HCT116 (cell line): ENCODE results near the gene CALCOCO1.

Experiments used
- CTCF ChIP-seq, 3 experiments: fragments of 200-600 bp in 1 of 3; sonication (generic) in 1 of 3; IDR thresholded peaks in 2 of 3; conservative IDR thresholded peaks in 1 of 3; 2 replicates each; pipeline ENCODE4 v1.5.1; 2012 to 2017; ENCODE audit warnings: low read depth in 2 of 3, low read length in 2 of 3, antibody characterized with exemption in 1 of 3, borderline replicate concordance in 1 of 3, control low read depth in 1 of 3, mild to moderate bottlenecking in 1 of 3, mixed read lengths in 1 of 3, mixed run types in 1 of 3, moderate library complexity in 1 of 3; ENCODE audit not compliant: insufficient read depth in 1 of 3
- FOSL1 ChIP-seq: IDR thresholded peaks from 2 replicates; pipeline ENCODE4 v1.6.1; 2012; ENCODE audit warnings: low read depth
- MAX ChIP-seq: IDR thresholded peaks from 2 replicates; pipeline ENCODE4 v1.6.1; 2012
- POLR2A ChIP-seq: IDR thresholded peaks from 2 replicates; pipeline ENCODE4 v1.7.0; 2011; ENCODE audit warnings: borderline replicate concordance; ENCODE audit not compliant: insufficient read depth, insufficient read length; ENCODE audit errors: extremely low read depth
- POLR2AphosphoS5 ChIP-seq: IDR thresholded peaks from 2 replicates; pipeline ENCODE4 v1.6.1; 2011; ENCODE audit warnings: mild to moderate bottlenecking, low read depth, low read length, moderate library complexity
- RAD21 ChIP-seq: IDR thresholded peaks from 2 replicates; pipeline ENCODE4 v1.6.1; 2012; ENCODE audit warnings: low read depth, mild to moderate bottlenecking
- SIN3A ChIP-seq: IDR thresholded peaks from 2 replicates; pipeline ENCODE4 v1.6.1; 2012; ENCODE audit warnings: low read depth
- SRF ChIP-seq: IDR thresholded peaks from 2 replicates; pipeline ENCODE4 v1.6.1; 2012; ENCODE audit warnings: low read depth

DNA sequence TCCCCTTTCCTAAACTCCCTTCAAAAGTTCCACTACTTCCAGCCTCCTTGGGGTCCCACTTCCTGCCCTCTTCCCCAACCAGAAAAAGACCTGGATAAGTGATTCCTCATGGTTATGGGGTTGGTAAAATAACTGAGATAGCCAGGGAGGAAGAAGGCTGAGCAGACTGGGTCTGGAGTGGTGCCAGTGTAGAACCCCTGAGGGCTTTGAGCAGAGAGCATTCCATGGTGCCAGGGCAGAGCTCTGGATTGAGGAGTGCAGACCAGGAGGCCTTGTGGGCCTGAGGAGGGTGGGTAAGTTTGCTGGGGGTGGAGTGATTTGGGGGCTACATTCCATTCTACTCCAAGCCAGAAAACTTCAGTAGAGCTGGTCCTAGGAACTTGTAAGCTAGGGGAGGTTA is 34.1 kb upstream of the CALCOCO1 start:
- no peak for TF ChIP-seq POLR2AphosphoS5
- TF ChIP-seq CTCF (IDR thresholded peaks at IDR 0.05 in 2 of 3, conservative IDR thresholded peaks at IDR 0.05 in 1 of 3; ENCODE audit: borderline replicate concordance in 1 of 3, insufficient read depth in 1 of 3, low read depth in 2 of 3, low read length in 2 of 3): no peak
- no peak for TF ChIP-seq MAX
- TF ChIP-seq RAD21: no peak
- no peak for TF ChIP-seq FOSL1
- TF ChIP-seq POLR2A: no peak
- no peak for TF ChIP-seq SIN3A
- no peak for TF ChIP-seq SRF
